Neutrophil (primary cell): ENCODE measurements around the gene HOXA1.

ENCODE experiments used
- H3K27ac ChIP-seq: fragments of 200-600 bp; sonication (generic); 2 replicates; pipeline ENCODE4 v1.5.1; 2016; ENCODE audit warnings: mild to moderate bottlenecking, moderate library complexity
- H3K27me3 ChIP-seq: fragments of 200-600 bp; sonication (generic); 2 replicates; pipeline ENCODE4 v1.6.0; 2016; ENCODE audit warnings: mild to moderate bottlenecking
- H3K36me3 ChIP-seq: fragments of 200-600 bp; sonication (generic); 2 replicates; pipeline ENCODE4 v1.5.1; 2017
- H3K4me1 ChIP-seq, 2 experiments: fragments of 200-600 bp in 1 of 2; sonication (generic) in 1 of 2; 1 replicate in 1 of 2; 2 replicates in 1 of 2; pipeline versions ENCODE4 v1.5.1 to v1.6.1; 2013 to 2016; ENCODE audit warnings: low read depth in 1 of 2, low read length in 1 of 2, mild to moderate bottlenecking in 1 of 2, moderate library complexity in 1 of 2; ENCODE audit not compliant: control insufficient read depth in 1 of 2, insufficient read depth in 1 of 2
- H3K4me3 ChIP-seq, 2 experiments: fragments of 200-600 bp in 1 of 2; sonication (generic) in 1 of 2; 1 replicate in 1 of 2; 2 replicates in 1 of 2; pipeline ENCODE4 v1.5.1; 2013 to 2016; ENCODE audit warnings: low read depth in 1 of 2, low read length in 1 of 2, mild to moderate bottlenecking in 1 of 2, moderate library complexity in 1 of 2
- H3K9me3 ChIP-seq: fragments of 200-600 bp; sonication (generic); 2 replicates; pipeline ENCODE4 v1.5.1; 2016
- TF ChIP-seq, protein P1 (sequence below): fragments of 200-600 bp; sonication (generic); IDR thresholded peaks from 2 replicates; pipeline ENCODE4 v1.5.1; 2016; ENCODE audit warnings: antibody characterized with exemption

Gene HOXA1

DNA sequence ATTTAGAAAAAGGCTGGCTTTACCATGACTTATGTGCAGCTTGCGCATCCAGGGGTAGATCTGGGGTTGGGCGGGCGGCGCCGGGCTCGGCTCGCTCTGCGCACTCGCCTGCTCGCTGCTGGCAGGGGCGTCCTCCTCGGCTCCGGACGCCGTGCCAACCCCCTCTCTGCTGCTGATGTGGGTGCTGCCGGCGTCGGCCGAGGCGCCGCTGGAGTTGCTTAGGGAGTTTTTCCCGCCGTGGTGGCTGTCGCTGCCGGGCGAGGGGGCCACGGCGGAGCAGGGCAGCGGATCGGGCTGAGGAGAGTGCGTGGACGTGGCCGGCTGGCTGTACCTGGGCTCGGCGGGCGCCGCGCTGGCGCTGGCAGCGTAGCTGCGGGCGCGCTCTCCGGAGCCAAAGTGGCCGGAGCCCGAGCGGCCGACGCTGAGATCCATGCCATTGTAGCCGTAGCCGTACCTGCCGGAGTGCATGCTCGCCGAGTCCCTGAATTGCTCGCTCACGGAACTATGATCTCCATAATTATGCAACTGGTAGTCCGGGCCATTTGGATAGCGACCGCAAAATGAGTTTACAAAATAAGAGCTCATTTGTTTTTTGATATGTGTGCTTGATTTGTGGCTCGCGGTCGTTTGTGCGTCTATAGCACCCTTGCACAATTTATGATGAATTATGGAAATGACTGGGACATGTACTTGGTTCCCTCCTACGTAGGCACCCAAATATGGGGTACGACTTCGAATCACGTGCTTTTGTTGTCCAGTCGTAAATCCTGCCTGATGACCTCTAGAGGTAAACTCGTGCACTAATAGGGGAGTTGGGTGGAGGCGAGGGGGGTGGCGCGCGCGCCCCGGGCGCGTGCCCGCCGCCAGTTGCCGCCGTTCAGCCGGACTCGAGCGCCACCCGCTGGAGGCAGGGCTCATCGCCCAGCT, 47.5 kb upstream of the HOXA1 start, which contains the start of gene HOXA5:
HOXA5 (minus strand) TSS at position 659 of the 927 bp plus-strand sequence; CDS start at position 585, 74 bp downstream.
- Histone ChIP-seq H3K4me1 (peaks cover 8 to 11% of the 10 kb centered on the region in 2 experiments), H3K36me3 (no peaks in the 10 kb centered on the region), H3K4me3 (peak within 1 kb of the TSS; percentile 38 to 41)

DNA sequence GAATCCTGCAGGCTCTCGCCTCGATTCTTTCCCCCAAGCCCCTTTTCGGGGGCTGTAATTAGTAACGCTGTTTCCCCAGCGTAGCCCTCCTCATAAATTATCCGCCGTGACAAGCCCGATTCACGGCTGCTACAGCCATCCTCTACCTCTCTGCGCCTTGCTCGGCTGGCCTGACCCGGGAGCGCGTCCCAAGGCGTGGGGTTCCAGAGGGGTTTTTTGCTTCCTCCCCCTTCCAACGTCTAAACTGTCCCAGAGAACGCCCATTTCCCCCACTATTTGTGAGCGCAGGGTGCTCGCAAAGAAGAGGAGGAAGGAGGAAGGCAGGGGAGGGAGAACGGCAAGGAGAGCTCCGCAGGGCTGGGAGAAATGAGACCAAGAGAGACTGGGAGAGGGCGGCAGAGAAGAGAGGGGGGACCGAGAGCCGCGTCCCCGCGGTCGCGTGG, 46.8 kb upstream of the HOXA1 start:
- Histone ChIP-seq H3K4me3 (peak overlapping the region; percentile 38 to 41), H3K27me3 (peaks cover 75% of the 10 kb centered on the region), H3K9me3 (no peaks in the 10 kb centered on the region), H3K4me1 (peaks cover 3 to 4% of the 10 kb centered on the region in 2 experiments), H3K36me3 (no peaks in the 10 kb centered on the region), H3K27ac (peak overlapping the region; percentile 60)
- TF ChIP-seq, protein P1, sequence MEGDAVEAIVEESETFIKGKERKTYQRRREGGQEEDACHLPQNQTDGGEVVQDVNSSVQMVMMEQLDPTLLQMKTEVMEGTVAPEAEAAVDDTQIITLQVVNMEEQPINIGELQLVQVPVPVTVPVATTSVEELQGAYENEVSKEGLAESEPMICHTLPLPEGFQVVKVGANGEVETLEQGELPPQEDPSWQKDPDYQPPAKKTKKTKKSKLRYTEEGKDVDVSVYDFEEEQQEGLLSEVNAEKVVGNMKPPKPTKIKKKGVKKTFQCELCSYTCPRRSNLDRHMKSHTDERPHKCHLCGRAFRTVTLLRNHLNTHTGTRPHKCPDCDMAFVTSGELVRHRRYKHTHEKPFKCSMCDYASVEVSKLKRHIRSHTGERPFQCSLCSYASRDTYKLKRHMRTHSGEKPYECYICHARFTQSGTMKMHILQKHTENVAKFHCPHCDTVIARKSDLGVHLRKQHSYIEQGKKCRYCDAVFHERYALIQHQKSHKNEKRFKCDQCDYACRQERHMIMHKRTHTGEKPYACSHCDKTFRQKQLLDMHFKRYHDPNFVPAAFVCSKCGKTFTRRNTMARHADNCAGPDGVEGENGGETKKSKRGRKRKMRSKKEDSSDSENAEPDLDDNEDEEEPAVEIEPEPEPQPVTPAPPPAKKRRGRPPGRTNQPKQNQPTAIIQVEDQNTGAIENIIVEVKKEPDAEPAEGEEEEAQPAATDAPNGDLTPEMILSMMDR, result no peak

More for the DNA sequence above, 47.5 kb upstream of the HOXA1 start, which contains the start of gene HOXA5:
- peaks cover 75% of the 10 kb centered on the region for H3K27me3 ChIP-seq
- H3K9me3 ChIP-seq, result no peaks in the 10 kb centered on the region
- TF ChIP-seq, protein P1, result peak; percentile 45
- H3K27ac ChIP-seq, result peak within 1 kb of the TSS; percentile 60

DNA sequence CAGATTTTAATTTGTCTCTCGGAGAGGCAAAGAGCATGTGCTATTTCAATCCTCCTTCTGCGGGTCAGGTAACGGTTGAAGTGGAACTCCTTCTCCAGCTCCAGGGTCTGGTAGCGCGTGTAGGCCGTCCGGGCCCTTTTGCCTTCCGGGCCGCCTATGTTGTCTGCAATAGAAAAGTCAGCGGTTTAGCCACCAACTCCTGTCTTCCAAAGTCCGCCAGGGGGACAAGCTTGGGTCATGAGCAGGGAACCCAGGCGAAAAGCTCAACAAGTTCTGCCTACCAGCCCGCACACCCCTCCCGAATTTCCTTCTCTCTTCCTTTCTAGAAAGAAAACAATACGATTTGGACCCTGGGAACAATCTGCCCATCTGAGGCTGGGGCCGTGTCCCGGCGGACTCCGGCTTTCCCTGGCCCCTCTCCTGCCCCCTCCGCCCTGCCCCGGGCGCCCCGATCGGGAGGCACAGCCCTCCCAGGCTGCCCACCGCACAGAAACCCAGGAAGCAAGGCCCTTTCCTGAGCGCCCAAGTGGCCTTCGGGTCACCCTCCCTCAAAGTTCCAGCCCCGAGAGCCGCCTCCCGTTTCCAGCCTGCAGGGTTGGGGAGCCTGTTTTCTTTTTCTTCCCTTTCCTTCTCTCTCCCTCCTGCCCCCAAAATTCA, 46.3 kb upstream of the HOXA1 start:
- TF ChIP-seq, protein P1, result no peak
- Histone ChIP-seq H3K27ac (no peak overlapping the region), H3K36me3 (no peaks in the 10 kb centered on the region), H3K9me3 (no peaks in the 10 kb centered on the region), H3K27me3 (peaks cover 75% of the 10 kb centered on the region), H3K4me1 (no peaks in the 10 kb centered on the region), H3K4me3 (peak overlapping the region; percentile 38 to 41)

DNA sequence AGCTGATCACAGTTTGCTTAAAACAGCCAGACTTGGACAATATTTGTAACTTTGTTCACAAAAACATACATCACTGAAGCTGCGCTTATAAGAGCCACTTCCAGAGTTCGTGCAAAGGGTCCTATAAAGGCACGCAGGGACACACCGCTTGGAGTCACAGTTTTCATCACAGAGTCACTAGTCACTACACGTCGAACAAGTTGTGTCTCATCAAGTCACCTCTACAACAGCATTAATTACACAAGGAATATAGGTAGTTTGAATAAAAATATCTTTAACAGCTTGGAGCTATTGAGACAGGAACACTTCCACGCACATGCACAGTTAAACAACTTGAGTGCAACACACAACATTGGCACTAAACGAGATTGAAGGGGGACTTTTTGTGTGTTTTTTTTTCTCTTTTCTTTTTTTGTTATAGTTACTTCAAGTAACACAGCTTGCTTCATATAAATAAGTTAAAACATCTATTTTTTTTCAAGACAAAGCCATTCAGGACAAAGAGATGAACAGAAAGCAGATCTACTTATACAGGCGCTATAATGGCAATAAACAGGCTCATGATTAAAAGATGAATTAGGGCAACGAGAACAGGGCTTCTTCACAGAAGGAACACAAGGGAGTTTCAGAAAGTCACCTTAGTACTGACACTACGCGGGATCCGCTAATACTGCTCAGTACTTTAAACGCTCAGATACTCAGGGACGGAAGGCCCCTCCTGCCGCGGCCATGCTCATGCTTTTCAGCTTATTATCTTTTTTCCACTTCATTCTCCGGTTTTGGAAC, 45.5 kb upstream of the HOXA1 start:
- Histone ChIP-seq H3K36me3 (no peaks in the 10 kb centered on the region), H3K9me3 (no peaks in the 10 kb centered on the region), H3K4me3 (no peak overlapping the region), H3K27ac (no peak overlapping the region), H3K27me3 (peaks cover 75% of the 10 kb centered on the region), H3K4me1 (no peaks in the 10 kb centered on the region)
- TF ChIP-seq, protein P1, result no peak
